G401 (cell line): Measurements from ENCODE around the gene ST14. TPM values are rescaled to one million over a fixed set of nuclear protein-coding genes. Genes with fewer than 3 reads are reported as not detected.
"Not testable (repeated sequence)": the region's sequence is repeated elsewhere in the genome, so short reads cannot be mapped to it uniquely, and the experiment has no call there.

Source experiments
- DNase-seq: peaks from one replicate; pipeline ENCODE4 v3.0.0-alpha.2; 2015; ENCODE audit warnings: low spot score
- in situ Hi-C: cut with HindIII; loops from 2 replicates; pipeline ENCODE4 v1.10.0; 2016; ENCODE audit warnings: low sequenced_read_pairs, mixed read lengths
- total RNA-seq: library from RNA; depleted of rRNA; stranded (reverse); fragments of >200 nt; shearing (Covaris generic); gene quantifications from 2 replicates; pipeline ENCODE4 v1.2.3, GENCODE V29; 2014

The ST14 gene
- total RNA-seq, 1 experiment from 2014 or later: not detected

- DNase-seq: no peak
- in situ Hi-C loops: no loop called here
Observed at GRCh38 chr11:130159139-130159538, 443 bp upstream of the ST14 start.

GRCh38 chr11:130160498-130161155 lies 1.0 kb downstream of the ST14 start:
- no peak for DNase-seq
- in situ Hi-C loops: no loop called here

GRCh38 chr11:130161441-130162145 lies 2.0 kb downstream of the ST14 start:
- no peak for DNase-seq
- in situ Hi-C loops: no loop called here

DNA sequence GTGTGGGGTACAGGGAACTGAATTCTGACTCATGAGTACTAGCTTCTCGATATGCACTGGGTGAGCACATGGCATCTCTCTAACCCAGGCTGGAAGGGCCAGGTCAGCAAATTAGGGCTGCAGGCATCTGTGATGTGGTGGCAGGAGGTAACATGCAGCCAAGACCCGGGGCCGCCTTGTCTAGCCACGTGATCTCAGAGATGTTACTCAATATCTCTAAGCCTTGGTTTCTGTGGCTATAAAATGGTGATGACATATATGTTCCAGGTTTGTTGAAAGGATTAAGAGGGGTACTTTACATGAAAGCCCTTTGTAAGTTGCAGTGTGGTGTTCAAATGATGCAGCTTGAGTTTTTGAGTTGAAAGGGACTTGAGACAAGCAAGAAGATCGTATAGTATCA lies 3.2 kb downstream of the ST14 start:
- DNase-seq: no peak
- in situ Hi-C loops: no loop called here

DNA sequence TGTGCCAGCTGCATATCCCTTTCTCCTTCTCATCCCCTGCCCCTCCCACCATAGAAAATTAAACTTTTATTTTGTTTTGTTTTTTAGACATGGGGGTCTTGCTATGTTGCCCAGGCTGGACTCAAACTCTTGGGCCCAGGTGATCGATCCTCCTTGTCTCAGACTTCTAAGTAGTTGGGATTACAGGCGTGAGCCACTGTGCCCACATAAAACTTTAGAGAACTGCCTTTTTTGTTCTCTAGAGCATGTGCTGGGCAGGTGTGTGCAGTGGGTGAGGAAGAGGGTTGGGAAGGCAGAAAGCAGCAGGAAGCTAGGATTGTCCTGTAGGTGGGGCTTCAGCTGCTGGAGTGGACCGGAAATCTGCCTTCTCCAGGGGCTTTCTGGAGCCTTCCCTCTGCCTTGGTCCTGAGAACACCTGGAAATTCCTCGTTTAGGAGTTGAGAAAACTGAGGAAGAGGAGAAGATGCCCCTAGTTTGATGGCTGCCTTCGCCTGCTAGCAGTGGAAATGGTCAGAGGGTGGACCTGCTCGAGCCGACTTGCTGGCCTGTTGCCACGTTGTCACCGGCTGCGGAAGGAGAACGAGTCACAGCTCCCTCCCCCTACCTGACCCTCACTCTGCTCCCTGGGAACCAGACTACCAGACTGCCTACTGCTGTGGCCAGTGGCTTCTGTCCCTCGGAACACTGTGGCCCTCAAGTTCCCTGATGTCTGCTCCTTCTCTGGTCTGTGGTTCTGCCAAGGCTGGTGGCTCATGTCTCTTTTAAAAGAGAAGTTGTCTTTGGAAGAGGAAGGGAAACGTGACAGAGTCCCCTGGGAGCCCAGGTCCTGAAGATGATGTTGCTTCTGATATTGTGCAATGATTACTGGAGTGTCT lies 4.0 kb downstream of the ST14 start:
- in situ Hi-C loops: no loop called here
- DNase-seq: no peak

- no peak for DNase-seq
- in situ Hi-C loops: no loop called here
Observed at GRCh38 chr11:130164221-130164570, 4.6 kb downstream of the ST14 start.

- in situ Hi-C loops: no loop called here
- DNase-seq: no peak
Observed at GRCh38 chr11:130165601-130166456, 6.2 kb downstream of the ST14 start.

DNA sequence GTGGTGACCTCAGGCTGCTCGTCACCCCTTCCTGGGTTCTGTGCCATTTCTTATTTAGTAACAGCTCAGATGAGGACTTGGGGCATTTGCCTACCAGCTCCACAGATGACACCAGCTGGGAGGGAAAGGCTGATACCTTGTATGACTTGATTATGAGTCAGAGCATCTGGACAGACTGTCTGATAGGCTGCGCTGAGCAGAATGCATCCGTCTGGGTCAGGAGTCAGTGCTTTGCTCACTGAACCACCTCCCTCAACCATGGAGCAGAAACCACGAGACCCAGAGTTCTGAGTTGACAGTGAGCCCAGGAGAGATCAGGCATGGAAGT lies 6.8 kb downstream of the ST14 start:
- in situ Hi-C loops: no loop called here

GRCh38 chr11:130167146-130167545 lies 7.6 kb downstream of the ST14 start:
- in situ Hi-C loops: no loop called here

More for the DNA sequence above, 6.8 kb downstream of the ST14 start:
- DNase-seq: no peak

DNA sequence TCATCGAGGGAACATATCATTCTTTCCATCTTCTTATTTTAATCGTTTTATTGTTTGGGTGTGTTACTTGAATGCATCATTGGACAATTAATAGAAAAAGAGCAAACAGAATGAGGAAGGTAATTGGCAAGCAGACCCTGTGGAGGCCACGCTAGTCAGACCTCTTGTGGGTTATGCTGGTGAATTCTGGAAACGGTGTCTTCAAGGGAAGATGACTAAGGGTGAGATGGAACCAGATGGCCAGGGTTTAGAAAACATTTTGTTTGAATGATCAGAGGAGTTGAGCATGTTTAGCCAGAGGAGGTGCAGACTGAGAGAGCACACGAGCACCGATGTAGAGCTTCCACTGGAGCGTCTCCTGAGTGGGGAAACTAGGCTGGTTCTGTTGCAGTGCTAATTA lies 8.5 kb downstream of the ST14 start:
- DNase-seq: no peak
- in situ Hi-C loops: no loop called here

More at GRCh38 chr11:130167146-130167545, 7.6 kb downstream of the ST14 start:
- no peak for DNase-seq

- in situ Hi-C loops: no loop called here
- DNase-seq: no peak
Observed at GRCh38 chr11:130170345-130170744, 10.8 kb downstream of the ST14 start.

GRCh38 chr11:130171534-130171933 lies 12.0 kb downstream of the ST14 start:
- DNase-seq: no peak
- in situ Hi-C loops: no loop called here

DNA sequence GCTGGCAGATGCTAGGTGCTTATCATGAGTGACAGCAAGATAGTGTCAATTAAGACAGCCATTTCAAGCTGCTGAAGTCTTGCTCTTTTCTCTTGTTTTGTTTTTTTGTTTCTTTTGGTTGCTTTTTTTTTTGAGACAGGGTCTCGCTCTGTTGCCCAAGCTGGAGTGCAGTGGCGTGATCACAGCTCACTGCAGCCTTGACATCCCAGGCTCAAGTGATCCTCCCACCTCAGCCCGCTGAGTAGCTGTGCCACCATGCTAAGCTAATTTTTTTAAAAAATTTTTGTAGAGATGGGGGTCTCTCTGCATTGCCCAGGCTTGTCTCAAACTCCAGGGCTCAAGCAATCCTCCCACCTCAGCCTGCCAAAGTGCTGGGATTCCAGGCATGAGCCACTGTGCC lies 12.4 kb downstream of the ST14 start:
- in situ Hi-C loops, DNase-seq: not testable (repeated sequence)

DNA sequence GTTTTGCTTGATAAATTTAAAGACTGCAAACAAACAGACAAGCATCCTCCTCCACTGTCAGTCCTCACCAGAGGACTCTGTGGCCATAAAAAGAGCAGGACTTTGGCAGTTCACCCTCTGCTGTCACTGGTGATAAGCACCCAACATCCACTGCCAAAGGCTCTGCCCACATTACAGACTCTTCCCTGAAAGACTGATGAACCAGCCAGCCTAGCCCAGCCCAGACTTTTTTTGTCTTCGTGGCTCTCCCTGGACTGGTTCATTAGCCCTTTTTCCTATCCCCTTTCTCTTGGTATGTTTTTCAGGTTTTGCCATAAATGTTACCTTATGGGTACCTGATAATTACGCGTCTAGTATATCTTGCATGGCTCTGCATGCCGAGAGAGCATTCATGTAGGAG lies 15.1 kb downstream of the ST14 start:
- no peak for DNase-seq
- in situ Hi-C loops: no loop called here

DNA sequence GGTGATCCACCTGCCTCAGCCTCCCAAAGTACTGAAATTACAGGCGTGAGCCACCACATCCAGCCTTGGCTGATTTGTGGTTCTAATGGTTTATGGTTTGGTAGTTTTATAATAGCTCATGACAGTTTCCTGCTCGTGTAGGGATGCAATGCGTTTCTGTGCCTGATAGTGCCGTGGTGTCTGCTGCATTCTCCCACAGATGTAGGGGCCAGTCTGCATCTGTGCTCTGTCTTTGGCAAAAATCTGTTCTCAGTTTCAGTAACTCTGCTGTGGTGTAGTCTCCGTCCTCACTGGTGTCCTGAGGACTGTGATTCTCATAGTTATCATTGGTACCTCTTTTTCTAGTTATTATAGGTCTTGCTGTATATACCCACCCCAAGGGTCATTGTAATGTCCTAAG lies 16.3 kb downstream of the ST14 start:
- in situ Hi-C loops: no loop called here
- DNase-seq: no peak

DNA sequence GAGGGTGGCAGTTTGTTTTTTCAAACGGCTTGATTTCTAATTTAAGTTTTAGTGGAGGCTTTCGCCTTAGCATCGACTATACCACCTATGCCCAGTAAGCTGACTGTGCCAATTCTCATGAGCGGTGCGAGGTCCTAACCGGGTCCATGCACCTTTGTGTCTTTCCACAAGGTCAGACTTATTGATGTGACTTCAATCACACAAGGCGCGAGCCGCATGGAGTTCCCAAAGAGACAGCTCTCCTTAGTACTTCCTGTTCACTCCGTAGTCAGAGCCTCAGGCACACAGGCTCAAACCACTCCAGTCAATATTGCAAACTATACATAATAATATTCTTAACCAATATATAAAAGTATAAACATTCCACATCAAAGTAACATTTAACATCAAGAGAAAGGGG lies 18.2 kb downstream of the ST14 start:
- in situ Hi-C loops: no loop called here
- no peak for DNase-seq

- in situ Hi-C loops: no loop called here
- no peak for DNase-seq
Observed at GRCh38 chr11:130178441-130179339, 19.1 kb downstream of the ST14 start.
